ENCODE results near the gene C3.
"Not testable (repeated sequence)": the region's sequence is repeated elsewhere in the genome, so short reads cannot be mapped to it uniquely, and the experiment has no call there.

The C3 gene

GRCh38 chr19:6720369-6721137 is at the start of gene C3:
TSS of gene C3 (minus strand) at chr19:6720650. CDS start at chr19:6720589, 61 bp downstream.
- no peak for DNase-seq (ENCODE audit: low read depth in 1 of 2, low spot score in 1 of 2)

GRCh38 chr19:6769006-6769619 is 48.7 kb upstream of the C3 start:
- DNase-seq (ENCODE audit: low read depth in 1 of 2, low spot score in 1 of 2): no peak

- no peak for DNase-seq (ENCODE audit: low read depth in 1 of 2, low spot score in 1 of 2)
These were observed 47.9 kb upstream of the C3 start for GRCh38 chr19:6768236-6768785.

GRCh38 chr19:6767357-6768235 is 47.1 kb upstream of the C3 start, which contains the start of gene SH2D3A:
TSS of gene SH2D3A (minus strand) at chr19:6767435. CDS start at chr19:6763748, 3,687 bp downstream.
- peak; percentile 87 to 90 for DNase-seq (ENCODE audit: low read depth in 1 of 2, low spot score in 1 of 2)

- DNase-seq (ENCODE audit: low read depth in 1 of 2, low spot score in 1 of 2): no peak
These were observed 46.6 kb upstream of the C3 start for GRCh38 chr19:6767081-6767356.

GRCh38 chr19:6766357-6767080 is 46.1 kb upstream of the C3 start:
- DNase-seq (ENCODE audit: low read depth in 1 of 2, low spot score in 1 of 2): no peak

- no peak for DNase-seq (ENCODE audit: low read depth in 1 of 2, low spot score in 1 of 2)
These were observed 45.4 kb upstream of the C3 start for GRCh38 chr19:6765738-6766356.

- DNase-seq (ENCODE audit: low read depth in 1 of 2, low spot score in 1 of 2): not testable (repeated sequence)
These were observed 41.9 kb upstream of the C3 start for GRCh38 chr19:6762253-6762797.

GRCh38 chr19:6761053-6761676 is 40.7 kb upstream of the C3 start:
- no peak for DNase-seq (ENCODE audit: low read depth in 1 of 2, low spot score in 1 of 2)

GRCh38 chr19:6760606-6761005 is 40.2 kb upstream of the C3 start:
- DNase-seq (ENCODE audit: low read depth in 1 of 2, low spot score in 1 of 2): no peak

GRCh38 chr19:6754653-6755463 is 34.4 kb upstream of the C3 start:
- no peak for DNase-seq (ENCODE audit: low read depth in 1 of 2, low spot score in 1 of 2)

GRCh38 chr19:6754136-6754535 is 33.7 kb upstream of the C3 start:
- no peak for DNase-seq (ENCODE audit: low read depth in 1 of 2, low spot score in 1 of 2)

- peak; percentile 39 to 65 for DNase-seq (ENCODE audit: low read depth in 1 of 2, low spot score in 1 of 2)
These were observed 33.0 kb upstream of the C3 start for GRCh38 chr19:6753178-6754031.

- no peak for DNase-seq (ENCODE audit: low read depth in 1 of 2, low spot score in 1 of 2)
These were observed 32.1 kb upstream of the C3 start for GRCh38 chr19:6752256-6753177.

GRCh38 chr19:6751189-6751588 is 30.7 kb upstream of the C3 start:
- no peak for DNase-seq (ENCODE audit: low read depth in 1 of 2, low spot score in 1 of 2)

GRCh38 chr19:6750062-6750461 is 29.6 kb upstream of the C3 start:
- no peak for DNase-seq (ENCODE audit: low read depth in 1 of 2, low spot score in 1 of 2)

- not testable (repeated sequence) for DNase-seq (ENCODE audit: low read depth in 1 of 2, low spot score in 1 of 2)
These were observed 28.1 kb upstream of the C3 start for GRCh38 chr19:6748543-6748942.
